Panc1 (cell line): ENCODE measurements around the gene INPP5A. TPM values are rescaled to one million over a fixed set of nuclear protein-coding genes. Genes with fewer than 3 reads are reported as not detected.

ENCODE experiments used
- ATAC-seq: fragments of 200-7000 bp; cut with Tn5 transposase; 2 replicates; pipeline ENCODE4 v1.9.1; 2020; ENCODE audit warnings: mild to moderate bottlenecking, moderate library complexity
- BruUV-seq: library from RNA; stranded (reverse); fragments of 400-500 nt; replicated peaks from 2 replicates; lab custom pipeline; 2021; lab: Mats Ljungman, UMichigan
- CTCF ChIA-PET: fragments of 300-600 bp; sonication (Branson Sonifier 250); formaldehyde crosslinking; loops from one replicate; lab custom pipeline; 2022; ENCODE audit warnings: antibody characterized with exemption; lab: Charles Lee
- POLR2A ChIA-PET: fragments of 300-600 bp; sonication (Branson Sonifier 250); formaldehyde crosslinking; loops from one replicate; lab custom pipeline; 2022; ENCODE audit warnings: antibody characterized with exemption; lab: Charles Lee
- DNase-seq: peaks from one replicate; pipeline ENCODE4 v3.0.0-alpha.2; 2010; ENCODE audit warnings: low read depth, low spot score
- H3K27ac ChIP-seq: 2 replicates; pipeline ENCODE4 v1.5.1; 2011; ENCODE audit warnings: mild to moderate bottlenecking, low read length, inconsistent platforms
- H3K27me3 ChIP-seq: fragments of 200-500 bp; sonication (Bioruptor generic); 2 replicates; pipeline ENCODE4 v1.6.0; 2014; ENCODE audit warnings: low read length, inconsistent platforms; ENCODE audit not compliant: control insufficient read depth, insufficient read depth
- H3K36me3 ChIP-seq: fragments of 200-500 bp; sonication (Bioruptor generic); 2 replicates; pipeline ENCODE4 v1.5.1; 2014; ENCODE audit warnings: inconsistent platforms, mild to moderate bottlenecking, low read length, moderate library complexity; ENCODE audit not compliant: control insufficient read depth, insufficient read depth
- H3K4me1 ChIP-seq: 2 replicates; pipeline ENCODE4 v1.5.1; 2011; ENCODE audit warnings: inconsistent platforms, mild to moderate bottlenecking, low read length, moderate library complexity; ENCODE audit not compliant: control insufficient read depth, insufficient read depth
- H3K4me3 ChIP-seq, 2 experiments: 2 replicates each; pipeline ENCODE4 v1.5.1; 2011 to 2012; ENCODE audit warnings: low read depth in 2 of 2, low read length in 2 of 2, mild to moderate bottlenecking in 2 of 2, inconsistent platforms in 1 of 2, moderate library complexity in 1 of 2
- H3K9me3 ChIP-seq: fragments of 200-500 bp; sonication (Bioruptor generic); 2 replicates; pipeline ENCODE4 v1.5.1; 2014; ENCODE audit warnings: low read depth, mild to moderate bottlenecking, inconsistent platforms, low read length, moderate library complexity; ENCODE audit not compliant: control insufficient read depth, insufficient read depth
- POLR2AphosphoS5 ChIP-seq: IDR thresholded peaks from 2 replicates; pipeline ENCODE4 v1.6.1; 2012; ENCODE audit warnings: mild to moderate bottlenecking, low read depth, low read length, moderate library complexity
- SIN3A ChIP-seq: IDR thresholded peaks from 2 replicates; pipeline ENCODE4 v1.6.1; 2012; ENCODE audit warnings: low read depth, mild to moderate bottlenecking, low read length, moderate library complexity, borderline replicate concordance; ENCODE audit not compliant: insufficient read depth
- TCF7L2 ChIP-seq: IDR thresholded peaks from 2 replicates; pipeline ENCODE4 v1.6.1; 2011; ENCODE audit warnings: mild to moderate bottlenecking, low read depth, low read length, inconsistent platforms
- in situ Hi-C: cut with HindIII; loops from 2 replicates; pipeline ENCODE4 v1.10.0; 2016; ENCODE audit warnings: low sequenced_read_pairs, low pct_unique_long_range_greater_than_20kb
- intact Hi-C: fragments of 100-400 bp; cut with micrococcal nuclease; formaldehyde crosslinking; loops from one replicate; pipeline ENCODE4 v1.10.0; 2022; ENCODE audit not compliant: unreplicated experiment
- total RNA-seq: library from RNA; stranded (reverse); gene quantifications from one replicate; pipeline ENCODE4 v1.2.1, GENCODE V29; 2021; ENCODE audit not compliant: unreplicated experiment
- TF ChIP-seq, protein P1 (sequence below), 2 experiments: IDR thresholded peaks; 2 replicates each; pipeline ENCODE4 v1.6.1; 2011 to 2012; ENCODE audit warnings: low read depth in 2 of 2, control low read depth in 1 of 2, low read length in 1 of 2, mild to moderate bottlenecking in 1 of 2, moderate library complexity in 1 of 2; ENCODE audit not compliant: insufficient read depth in 1 of 2
- TF ChIP-seq, protein P2 (sequence below): fragments of 450-650 bp; IDR thresholded peaks from 2 replicates; pipeline ENCODE4 v1.5.1; 2017; ENCODE audit warnings: mild to moderate bottlenecking

Gene INPP5A
- total RNA-seq, 1 experiment from 2014 or later = 60.0 TPM

- in situ Hi-C loops (no loop called here), intact Hi-C loops (no loop called here)
- BruUV-seq = no TSS peak
- Histone ChIP-seq H3K36me3 (no peaks in the 10 kb centered on the region), H3K4me1 (no peaks in the 10 kb centered on the region), H3K9me3 (peaks cover 5% of the 10 kb centered on the region; the same call in 1 of the 2 replicates), H3K27ac (no peak overlapping the region), H3K27me3 (no peaks in the 10 kb centered on the region), H3K4me3 (no peak overlapping the region)
- no peak for ATAC-seq
- no peak for DNase-seq
- ChIA-PET POLR2A (interaction anchor here (0.5 kb wide), 1 partner anchor 30 kb away, joined by 13 read pairs; no protein-coding TSS in a partner anchor), CTCF (no interaction called here)
- TF ChIP-seq, protein P1, sequence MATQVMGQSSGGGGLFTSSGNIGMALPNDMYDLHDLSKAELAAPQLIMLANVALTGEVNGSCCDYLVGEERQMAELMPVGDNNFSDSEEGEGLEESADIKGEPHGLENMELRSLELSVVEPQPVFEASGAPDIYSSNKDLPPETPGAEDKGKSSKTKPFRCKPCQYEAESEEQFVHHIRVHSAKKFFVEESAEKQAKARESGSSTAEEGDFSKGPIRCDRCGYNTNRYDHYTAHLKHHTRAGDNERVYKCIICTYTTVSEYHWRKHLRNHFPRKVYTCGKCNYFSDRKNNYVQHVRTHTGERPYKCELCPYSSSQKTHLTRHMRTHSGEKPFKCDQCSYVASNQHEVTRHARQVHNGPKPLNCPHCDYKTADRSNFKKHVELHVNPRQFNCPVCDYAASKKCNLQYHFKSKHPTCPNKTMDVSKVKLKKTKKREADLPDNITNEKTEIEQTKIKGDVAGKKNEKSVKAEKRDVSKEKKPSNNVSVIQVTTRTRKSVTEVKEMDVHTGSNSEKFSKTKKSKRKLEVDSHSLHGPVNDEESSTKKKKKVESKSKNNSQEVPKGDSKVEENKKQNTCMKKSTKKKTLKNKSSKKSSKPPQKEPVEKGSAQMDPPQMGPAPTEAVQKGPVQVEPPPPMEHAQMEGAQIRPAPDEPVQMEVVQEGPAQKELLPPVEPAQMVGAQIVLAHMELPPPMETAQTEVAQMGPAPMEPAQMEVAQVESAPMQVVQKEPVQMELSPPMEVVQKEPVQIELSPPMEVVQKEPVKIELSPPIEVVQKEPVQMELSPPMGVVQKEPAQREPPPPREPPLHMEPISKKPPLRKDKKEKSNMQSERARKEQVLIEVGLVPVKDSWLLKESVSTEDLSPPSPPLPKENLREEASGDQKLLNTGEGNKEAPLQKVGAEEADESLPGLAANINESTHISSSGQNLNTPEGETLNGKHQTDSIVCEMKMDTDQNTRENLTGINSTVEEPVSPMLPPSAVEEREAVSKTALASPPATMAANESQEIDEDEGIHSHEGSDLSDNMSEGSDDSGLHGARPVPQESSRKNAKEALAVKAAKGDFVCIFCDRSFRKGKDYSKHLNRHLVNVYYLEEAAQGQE (IDR thresholded peaks at IDR 0.05; ENCODE audit: insufficient read depth in 1 of 2, low read depth in 2 of 2, low read length in 1 of 2) = no peak
- TF ChIP-seq POLR2AphosphoS5 = no peak
- TF ChIP-seq SIN3A = no peak
- TF ChIP-seq, protein P2, sequence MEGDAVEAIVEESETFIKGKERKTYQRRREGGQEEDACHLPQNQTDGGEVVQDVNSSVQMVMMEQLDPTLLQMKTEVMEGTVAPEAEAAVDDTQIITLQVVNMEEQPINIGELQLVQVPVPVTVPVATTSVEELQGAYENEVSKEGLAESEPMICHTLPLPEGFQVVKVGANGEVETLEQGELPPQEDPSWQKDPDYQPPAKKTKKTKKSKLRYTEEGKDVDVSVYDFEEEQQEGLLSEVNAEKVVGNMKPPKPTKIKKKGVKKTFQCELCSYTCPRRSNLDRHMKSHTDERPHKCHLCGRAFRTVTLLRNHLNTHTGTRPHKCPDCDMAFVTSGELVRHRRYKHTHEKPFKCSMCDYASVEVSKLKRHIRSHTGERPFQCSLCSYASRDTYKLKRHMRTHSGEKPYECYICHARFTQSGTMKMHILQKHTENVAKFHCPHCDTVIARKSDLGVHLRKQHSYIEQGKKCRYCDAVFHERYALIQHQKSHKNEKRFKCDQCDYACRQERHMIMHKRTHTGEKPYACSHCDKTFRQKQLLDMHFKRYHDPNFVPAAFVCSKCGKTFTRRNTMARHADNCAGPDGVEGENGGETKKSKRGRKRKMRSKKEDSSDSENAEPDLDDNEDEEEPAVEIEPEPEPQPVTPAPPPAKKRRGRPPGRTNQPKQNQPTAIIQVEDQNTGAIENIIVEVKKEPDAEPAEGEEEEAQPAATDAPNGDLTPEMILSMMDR = no peak
- TF ChIP-seq TCF7L2 = no peak
Measured at GRCh38 chr10:132617737-132618052, 80.1 kb downstream of the INPP5A start.

- Histone ChIP-seq H3K4me3 (no peak overlapping the region), H3K36me3 (no peaks in the 10 kb centered on the region), H3K4me1 (no peaks in the 10 kb centered on the region), H3K27ac (no peak overlapping the region), H3K9me3 (peaks cover 5% of the 10 kb centered on the region; the same call in 1 of the 2 replicates), H3K27me3 (no peaks in the 10 kb centered on the region)
- no peak for ATAC-seq
- BruUV-seq = no TSS peak
- DNase-seq = no peak
- TF ChIP-seq, protein P1 (IDR thresholded peaks at IDR 0.05; ENCODE audit: insufficient read depth in 1 of 2, low read depth in 2 of 2, low read length in 1 of 2) = no peak
- in situ Hi-C loops = no loop called here
- POLR2A ChIA-PET = interaction anchor here (0.5 kb wide), 1 partner anchor 30 kb away, joined by 13 read pairs; no protein-coding TSS in a partner anchor
- intact Hi-C loops = no loop called here
- CTCF ChIA-PET = interaction anchor here (0.6 kb wide), 1 partner anchor 158 kb away, joined by 4 read pairs; no protein-coding TSS in a partner anchor
Measured at GRCh38 chr10:132618158-132618919, 80.8 kb downstream of the INPP5A start.
